Natural killer cell (primary cell): Measurements from ENCODE around the gene GALNT17. TPM values are rescaled to one million over a fixed set of nuclear protein-coding genes. Genes with fewer than 3 reads are reported as not detected.
A peak's percentile ranks its signal among the peaks of the same experiment; 100 is the strongest.
"Not testable (repeated sequence)": the region's sequence is repeated elsewhere in the genome, so short reads cannot be mapped to it uniquely, and the experiment has no call there.

Experiments used
- ATAC-seq, 3 donors: fragments of 150-1000 bp in 2 of 3; fragments of 200-7000 bp in 1 of 3; cut with Tn5 transposase; 1 replicate in 1 of 3; 2 replicates in 2 of 3; pipeline ENCODE4 v1.10.0; 2021; ENCODE audit warnings: mild to moderate bottlenecking in 2 of 3, moderate library complexity in 2 of 3
- DNase-seq, 2 donors: peaks; one replicate each; pipeline versions ENCODE4 v3.0.0 to v3.0.0-alpha.2; 2013 to 2021; ENCODE audit warnings: mixed read lengths in 1 of 2
- H3K27ac ChIP-seq: one replicate; pipeline ENCODE4 v1.5.1; 2013; ENCODE audit warnings: mild to moderate bottlenecking, low read length
- H3K27me3 ChIP-seq: one replicate; pipeline ENCODE4 v1.6.1; 2013; ENCODE audit warnings: low read length; ENCODE audit not compliant: control insufficient read depth, insufficient read depth
- H3K36me3 ChIP-seq: one replicate; pipeline ENCODE4 v1.6.1; 2013; ENCODE audit warnings: low read length; ENCODE audit not compliant: control insufficient read depth, insufficient read depth
- H3K4me1 ChIP-seq: one replicate; pipeline ENCODE4 v1.6.1; 2013; ENCODE audit warnings: low read length; ENCODE audit not compliant: control insufficient read depth, insufficient read depth
- H3K4me3 ChIP-seq: one replicate; pipeline ENCODE4 v1.5.1; 2013; ENCODE audit warnings: low read length
- H3K9me3 ChIP-seq: one replicate; pipeline ENCODE4 v1.6.1; 2013; ENCODE audit warnings: low read length; ENCODE audit not compliant: control insufficient read depth, insufficient read depth
- H3K27ac Mint-ChIP-seq, 2 donors: one replicate each; pipeline ENCODE4 v1.8.0; 2022; ENCODE audit warnings: mild to moderate bottlenecking in 2 of 2, mixed read lengths in 2 of 2, moderate library complexity in 1 of 2
- H3K27me3 Mint-ChIP-seq, 2 donors: one replicate each; pipeline ENCODE4 v1.8.0; 2022; ENCODE audit warnings: low read depth in 2 of 2, mixed read lengths in 2 of 2
- H3K36me3 Mint-ChIP-seq: one replicate; pipeline ENCODE4 v1.8.0; 2022; ENCODE audit warnings: mixed read lengths
- H3K4me1 Mint-ChIP-seq, 2 donors: one replicate each; pipeline ENCODE4 v1.8.0; 2022; ENCODE audit warnings: mixed read lengths in 2 of 2
- H3K4me3 Mint-ChIP-seq: one replicate; pipeline ENCODE4 v1.8.0; 2022; ENCODE audit warnings: mild to moderate bottlenecking, moderate library complexity, mixed read lengths
- H3K9me3 Mint-ChIP-seq, 2 donors: one replicate each; pipeline ENCODE4 v1.8.0; 2022; ENCODE audit warnings: mixed read lengths in 2 of 2
- WGBS: methylation state at CpG from one replicate; pipeline ENCODE4 v1.1.7; 2013; ENCODE audit warnings: missing lambda C conversion rate; ENCODE audit not compliant: insufficient coverage; 5-methylcytosine and 5-hydroxymethylcytosine counted together
- intact Hi-C: fragments of 100-400 bp; cut with micrococcal nuclease; formaldehyde crosslinking; loops from one replicate; pipeline ENCODE4 v1.14.2; 2022
- total RNA-seq, 4 donors: library from RNA; stranded (reverse); fragments of 120-200 nt in 1 of 4; gene quantifications; one replicate each; pipeline versions ENCODE4 v1.2.3 to v1.2.4, GENCODE V29; 2013 to 2022
- TF ChIP-seq, protein P1 (sequence below): fragments of 200-600 bp; IDR thresholded peaks from one replicate; pipeline ENCODE4 v1.8.0; 2022; ENCODE audit warnings: antibody characterized with exemption

The GALNT17 gene
- total RNA-seq, 3 donors from 2014 or later (not counting 1 experiment from before 2014, with no cell fraction given) = not detected

DNA sequence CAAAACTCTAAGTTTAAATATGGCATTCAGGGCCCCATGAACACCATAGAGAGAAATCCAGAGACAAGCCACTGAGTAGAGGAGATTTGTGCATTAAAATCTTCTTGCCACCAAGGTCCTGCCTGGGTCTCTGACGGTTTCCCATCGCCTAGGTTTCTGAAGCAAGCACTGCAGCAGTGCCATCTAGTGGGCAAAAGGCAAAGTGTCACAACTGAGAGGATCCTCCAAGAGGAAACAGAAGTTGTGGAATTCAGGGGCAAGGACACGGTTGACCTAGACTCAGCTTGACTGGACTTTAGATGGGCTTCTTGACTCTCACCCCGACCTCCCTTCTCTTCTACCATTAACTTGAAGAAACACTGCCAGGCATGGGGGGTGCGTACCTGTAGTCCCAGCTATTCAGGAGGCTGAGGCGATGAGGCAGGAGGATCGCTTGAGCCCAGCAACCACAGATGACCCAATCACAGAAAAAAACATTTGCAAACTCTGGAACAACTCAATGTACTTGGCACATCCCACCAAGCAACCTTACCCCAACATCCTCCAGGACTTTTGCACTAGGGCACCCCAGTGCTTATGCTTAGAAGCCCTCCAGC is 604.1 kb downstream of the GALNT17 start:
- H3K4me3 Mint-ChIP-seq = no peak overlapping the region
- TF ChIP-seq, protein P1, sequence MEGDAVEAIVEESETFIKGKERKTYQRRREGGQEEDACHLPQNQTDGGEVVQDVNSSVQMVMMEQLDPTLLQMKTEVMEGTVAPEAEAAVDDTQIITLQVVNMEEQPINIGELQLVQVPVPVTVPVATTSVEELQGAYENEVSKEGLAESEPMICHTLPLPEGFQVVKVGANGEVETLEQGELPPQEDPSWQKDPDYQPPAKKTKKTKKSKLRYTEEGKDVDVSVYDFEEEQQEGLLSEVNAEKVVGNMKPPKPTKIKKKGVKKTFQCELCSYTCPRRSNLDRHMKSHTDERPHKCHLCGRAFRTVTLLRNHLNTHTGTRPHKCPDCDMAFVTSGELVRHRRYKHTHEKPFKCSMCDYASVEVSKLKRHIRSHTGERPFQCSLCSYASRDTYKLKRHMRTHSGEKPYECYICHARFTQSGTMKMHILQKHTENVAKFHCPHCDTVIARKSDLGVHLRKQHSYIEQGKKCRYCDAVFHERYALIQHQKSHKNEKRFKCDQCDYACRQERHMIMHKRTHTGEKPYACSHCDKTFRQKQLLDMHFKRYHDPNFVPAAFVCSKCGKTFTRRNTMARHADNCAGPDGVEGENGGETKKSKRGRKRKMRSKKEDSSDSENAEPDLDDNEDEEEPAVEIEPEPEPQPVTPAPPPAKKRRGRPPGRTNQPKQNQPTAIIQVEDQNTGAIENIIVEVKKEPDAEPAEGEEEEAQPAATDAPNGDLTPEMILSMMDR = peak; percentile 55
- H3K27ac Mint-ChIP-seq = no peak overlapping the region
- peaks cover 0 to 6% of the 10 kb centered on the region in 2 donors for H3K4me1 Mint-ChIP-seq
- intact Hi-C loops = loop anchor here (10.0 kb wide), 1 partner anchor 881 kb away; no protein-coding TSS in a partner anchor
- Histone ChIP-seq H3K36me3 (no peaks in the 10 kb centered on the region), H3K27ac (no peak overlapping the region), H3K27me3 (no peaks in the 10 kb centered on the region), H3K4me1 (peaks cover 4% of the 10 kb centered on the region), H3K9me3 (no peaks in the 10 kb centered on the region), H3K4me3 (no peak overlapping the region)
- whole genome bisulfite sequencing = 43% methylated on average over 7 of the region's 7 CpGs
- H3K36me3 Mint-ChIP-seq = no peaks in the 10 kb centered on the region
- no peaks in the 10 kb centered on the region for H3K9me3 Mint-ChIP-seq
- H3K27me3 Mint-ChIP-seq = peaks cover 0 to 3% of the 10 kb centered on the region in 2 donors
- DNase-seq (peak in 1 of 2 donors; percentile 60), ATAC-seq (peak in 2 of 3 donors; percentile 38 to 54)

DNA sequence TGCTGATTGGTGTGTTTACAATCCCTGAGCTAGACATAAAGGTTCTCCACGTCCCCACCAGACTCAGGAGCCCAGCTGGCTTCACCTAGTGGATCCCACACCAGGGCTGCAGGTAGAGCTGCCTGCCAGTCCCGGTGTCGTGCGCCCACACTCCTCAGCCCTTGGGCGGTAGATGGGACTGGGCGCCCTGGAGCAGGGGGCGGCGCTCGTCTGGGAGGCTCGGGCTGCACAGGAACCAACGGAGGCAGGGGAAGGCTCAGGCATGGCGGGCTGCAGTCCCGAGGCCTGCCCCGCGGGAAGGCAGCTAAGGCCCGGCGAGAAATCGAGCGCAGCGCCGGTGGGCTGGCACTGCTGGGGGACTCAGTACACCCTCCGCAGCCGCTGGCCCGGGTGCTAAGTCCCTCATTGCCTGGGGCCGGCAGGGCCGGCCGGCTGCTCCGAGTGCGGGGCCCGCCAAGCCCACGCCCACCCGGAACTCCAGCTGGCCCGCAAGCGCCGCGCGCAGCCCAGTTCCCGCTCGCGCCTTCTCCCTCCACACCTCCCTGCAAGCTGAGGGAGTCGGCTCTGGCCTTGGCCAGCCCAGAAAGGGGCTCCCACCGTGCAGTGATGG is 606.1 kb downstream of the GALNT17 start:
- H3K4me3 Mint-ChIP-seq, H3K4me1 ChIP-seq, DNase-seq, H3K9me3 Mint-ChIP-seq, H3K36me3 ChIP-seq, H3K9me3 ChIP-seq, ATAC-seq, H3K27ac Mint-ChIP-seq, H3K27me3 ChIP-seq, H3K4me3 ChIP-seq, H3K27ac ChIP-seq, H3K4me1 Mint-ChIP-seq, H3K27me3 Mint-ChIP-seq, H3K36me3 Mint-ChIP-seq: not testable (repeated sequence)
- WGBS = 93% methylated on average over 42 of the region's 42 CpGs
- intact Hi-C loops = loop anchor here (10.0 kb wide), 1 partner anchor 883 kb away; no protein-coding TSS in a partner anchor

DNA sequence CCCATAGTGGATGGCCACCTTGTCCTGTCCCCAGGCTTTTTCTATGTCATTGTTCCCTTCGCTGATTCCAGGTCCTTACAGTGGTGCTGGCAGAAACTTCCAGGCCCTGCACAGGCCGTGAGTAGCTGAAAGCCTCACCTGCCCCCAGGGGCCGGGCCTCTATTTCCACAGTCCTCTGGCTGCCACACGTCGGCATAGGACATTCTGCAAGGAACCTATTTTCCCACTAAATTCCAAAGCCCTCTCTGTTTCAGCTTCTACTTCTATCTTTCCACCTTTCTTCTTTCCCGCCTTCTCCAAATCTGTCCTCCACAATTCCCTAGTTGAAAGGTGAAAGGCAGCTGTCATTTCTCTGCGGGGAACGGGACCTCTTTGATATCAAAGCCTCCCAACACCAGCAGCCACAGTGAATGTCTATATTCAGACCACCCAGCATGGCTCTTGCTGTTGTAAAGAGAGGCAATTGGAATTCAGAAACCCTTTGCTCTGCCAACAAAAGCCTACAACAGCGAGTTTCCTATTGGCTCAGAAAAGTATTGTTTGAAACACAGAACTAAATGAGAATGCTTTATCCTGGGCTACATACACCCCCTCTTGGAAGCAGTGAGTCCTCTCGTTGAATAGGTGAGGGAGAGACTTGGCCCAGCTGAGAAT is 607.7 kb downstream of the GALNT17 start:
- 87% methylated on average over 7 of the region's 10 CpGs for WGBS
- no peaks in the 10 kb centered on the region for H3K4me1 Mint-ChIP-seq
- ATAC-seq = peak in 1 of 3 donors; percentile 5

DNA sequence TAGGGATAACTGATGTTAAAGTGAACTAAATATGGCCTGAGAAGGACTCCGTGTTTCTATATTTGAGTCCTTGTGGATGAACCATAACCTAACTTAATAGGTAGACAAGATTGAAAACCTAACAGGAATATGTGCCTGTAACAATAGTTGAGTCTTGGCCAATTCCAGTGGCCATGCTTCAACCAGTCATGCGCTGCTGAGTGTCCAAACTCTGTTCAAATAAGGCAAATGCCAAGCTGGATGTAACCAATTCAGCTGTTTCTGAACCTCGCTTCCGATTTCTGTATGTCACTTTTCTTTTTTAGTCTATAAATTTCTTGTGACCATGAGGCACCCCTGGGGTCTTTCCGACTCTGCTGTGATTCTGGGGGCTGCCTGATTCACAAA is 608.2 kb downstream of the GALNT17 start:
- DNase-seq (no peak), ATAC-seq (no peak)
- Histone ChIP-seq H3K4me3 (no peak overlapping the region), H3K27me3 (no peaks in the 10 kb centered on the region), H3K36me3 (no peaks in the 10 kb centered on the region), H3K9me3 (no peaks in the 10 kb centered on the region), H3K4me1 (no peaks in the 10 kb centered on the region), H3K27ac (no peak overlapping the region)
- Mint-ChIP-seq H3K9me3 (no peaks in the 10 kb centered on the region), H3K4me3 (no peak overlapping the region), H3K27ac (no peak overlapping the region), H3K4me1 (no peaks in the 10 kb centered on the region), H3K27me3 (no peaks in the 10 kb centered on the region), H3K36me3 (no peaks in the 10 kb centered on the region)
- TF ChIP-seq, protein P1 = no peak
- intact Hi-C loops = no loop called here
- 94% methylated on average over 4 of the region's 5 CpGs for WGBS

More for the DNA sequence above, 607.7 kb downstream of the GALNT17 start:
- TF ChIP-seq, protein P1 = no peak
- no peaks in the 10 kb centered on the region for H3K9me3 ChIP-seq
- H3K9me3 Mint-ChIP-seq = no peaks in the 10 kb centered on the region
- H3K27ac Mint-ChIP-seq = no peak overlapping the region
- no peak overlapping the region for H3K27ac ChIP-seq
- H3K36me3 ChIP-seq = no peaks in the 10 kb centered on the region
- H3K4me3 ChIP-seq = no peak overlapping the region
- intact Hi-C loops = loop anchor here (10.0 kb wide), 1 partner anchor 885 kb away; no protein-coding TSS in a partner anchor
- no peak overlapping the region for H3K4me3 Mint-ChIP-seq
- DNase-seq = no peak
- H3K36me3 Mint-ChIP-seq = no peaks in the 10 kb centered on the region
- no peaks in the 10 kb centered on the region for H3K27me3 Mint-ChIP-seq
- no peaks in the 10 kb centered on the region for H3K4me1 ChIP-seq
- no peaks in the 10 kb centered on the region for H3K27me3 ChIP-seq
